Esophagus muscularis mucosa (tissue), 3 donors: ENCODE measurements around the gene VWA3A.
"Not testable (repeated sequence)": the region's sequence is repeated elsewhere in the genome, so short reads cannot be mapped to it uniquely, and the experiment has no call there.

Experiments
- CTCF ChIP-seq, 3 experiments: fragments of 200-600 bp in 2 of 3; fragments of 450-650 bp in 1 of 3; sonication (generic) in 2 of 3; IDR thresholded peaks; one replicate each; pipeline ENCODE4 v1.5.1; 2017 to 2019; ENCODE audit warnings: antibody characterized with exemption in 3 of 3, mild to moderate bottlenecking in 2 of 3, moderate library complexity in 1 of 3
- EP300 ChIP-seq: sonication (generic); formaldehyde crosslinking; IDR thresholded peaks from one replicate; pipeline ENCODE4 v1.6.1; 2017; ENCODE audit warnings: antibody characterized with exemption

GRCh38 chr16:22045888-22046287, 46.5 kb upstream of the VWA3A start:
- not testable (repeated sequence) for TF ChIP-seq CTCF (IDR thresholded peaks at IDR 0.05); EP300
